GM12874 (cell line): Measurements from ENCODE around the gene RBMS3.

Experiments
- CTCF ChIP-seq: IDR thresholded peaks from 2 replicates; pipeline ENCODE4 v1.5.1; 2011; ENCODE audit warnings: low read depth, mild to moderate bottlenecking, control low read depth, low read length, moderate library complexity; ENCODE audit not compliant: insufficient read depth

RBMS3 gene

DNA sequence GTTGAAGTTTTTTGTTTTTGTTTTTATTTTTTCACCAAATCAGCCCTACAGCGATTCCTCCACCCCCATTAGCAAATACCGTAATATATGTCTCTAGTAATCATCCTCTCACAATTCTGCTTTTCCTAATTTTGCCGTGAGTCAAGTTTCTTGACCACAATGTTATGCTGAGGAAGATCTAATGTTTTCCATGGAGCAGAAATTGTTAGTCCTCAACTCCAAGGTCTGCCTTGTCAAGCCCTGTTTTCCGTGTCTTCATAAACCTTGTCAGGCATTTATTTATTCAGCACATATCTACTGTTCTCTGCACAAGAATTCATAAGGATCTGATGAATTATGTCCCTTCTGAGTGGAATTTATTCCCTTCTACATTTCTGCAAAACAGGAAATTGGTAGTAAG, 372.8 kb downstream of the RBMS3 start:
- TF ChIP-seq CTCF = no peak

DNA sequence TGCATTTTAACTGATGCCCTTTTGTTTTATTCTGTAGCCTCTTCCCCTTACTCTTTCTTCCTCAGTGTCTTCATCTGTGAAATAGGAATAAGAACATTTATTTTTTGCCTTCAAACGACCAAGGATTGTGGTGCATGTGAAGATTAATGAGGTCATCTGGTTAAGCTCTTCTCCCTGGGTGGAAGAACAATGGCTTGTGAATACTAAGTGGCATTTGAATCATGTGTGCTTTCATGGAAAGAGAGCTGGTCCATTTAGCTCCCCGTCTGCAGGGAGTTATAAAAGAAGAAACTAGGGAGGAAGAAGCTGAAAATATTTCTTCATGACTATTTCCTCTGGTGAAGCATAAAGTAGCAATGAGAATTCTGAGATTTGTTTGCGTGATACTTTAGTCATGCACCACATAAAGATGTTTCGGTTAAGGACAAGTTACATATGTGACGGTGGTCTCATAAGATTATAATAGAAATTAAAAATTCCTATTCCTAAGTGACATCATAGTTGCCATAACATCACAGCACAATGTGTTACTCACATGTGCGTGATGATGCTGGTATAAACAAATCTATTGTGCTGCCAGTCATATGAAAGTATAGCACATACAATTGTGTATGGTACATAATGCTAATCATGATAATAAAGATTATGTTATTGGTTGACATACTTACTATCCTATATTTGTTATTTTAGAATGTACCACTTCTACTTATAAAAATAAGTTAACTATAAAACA, 374.3 kb downstream of the RBMS3 start:
- no peak for TF ChIP-seq CTCF

DNA sequence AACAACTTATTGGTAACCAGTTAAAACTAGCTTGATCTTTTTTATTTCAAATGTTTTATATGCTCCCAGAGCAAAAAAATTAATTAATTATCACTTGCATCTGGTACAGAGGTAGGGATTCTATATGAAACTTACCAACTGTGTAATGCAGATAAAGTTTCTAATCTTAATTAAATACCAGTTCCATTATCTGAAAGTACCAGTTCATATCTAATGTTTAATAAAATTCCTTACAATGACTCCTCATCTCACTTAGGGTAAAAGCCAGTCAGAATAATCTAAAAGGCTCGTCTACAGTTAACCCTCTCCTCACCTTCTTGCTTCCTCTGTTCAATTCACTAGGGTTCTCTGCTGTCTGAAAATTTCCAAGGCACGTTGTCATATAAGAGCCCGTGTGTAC, 384.8 kb downstream of the RBMS3 start:
- no peak for TF ChIP-seq CTCF

GRCh38 chr3:29668233-29668632, 387.4 kb downstream of the RBMS3 start:
- no peak for TF ChIP-seq CTCF

- TF ChIP-seq CTCF = no peak
Measured at GRCh38 chr3:29668728-29669127, 387.9 kb downstream of the RBMS3 start.

DNA sequence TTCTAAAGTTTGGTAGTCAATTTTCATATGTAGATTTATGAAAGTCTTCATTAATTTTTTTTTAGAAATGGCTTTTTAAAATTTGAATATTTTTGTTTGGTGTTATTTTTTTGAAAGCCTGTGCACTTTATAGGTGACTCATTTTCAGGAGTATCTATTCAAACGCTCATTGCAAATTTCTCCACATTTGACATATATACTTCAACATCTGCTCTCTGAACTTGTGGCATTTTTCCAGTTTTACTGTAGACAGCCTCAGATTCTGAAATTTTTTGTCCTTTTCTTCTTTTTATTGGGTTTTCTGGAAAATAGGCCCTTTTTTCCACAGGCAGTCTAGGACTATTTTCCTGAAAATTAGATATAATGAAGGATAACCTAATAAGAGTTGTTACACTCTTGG, 396.6 kb downstream of the RBMS3 start:
- TF ChIP-seq CTCF = no peak

DNA sequence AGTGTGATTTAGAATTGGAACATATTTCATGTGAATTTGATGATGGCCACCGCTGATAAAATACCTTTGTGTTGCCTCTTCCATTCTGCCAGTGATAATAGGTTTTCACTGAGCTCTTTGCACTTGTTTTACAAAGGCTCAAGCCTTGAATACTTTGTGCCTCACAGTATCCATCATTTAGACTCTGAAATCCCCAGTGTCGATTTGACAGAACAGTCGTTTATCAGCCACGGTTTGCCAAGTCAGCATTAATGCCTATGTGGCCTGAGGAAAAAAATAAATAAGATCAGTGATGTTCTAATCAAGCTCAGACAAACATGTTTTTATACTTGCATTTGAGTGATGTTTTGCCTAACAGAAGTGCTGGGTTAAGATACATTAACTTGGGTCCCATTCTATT, 399.1 kb downstream of the RBMS3 start:
- no peak for TF ChIP-seq CTCF
